Measurements from ENCODE around the gene VWA3B. TPM values are rescaled to one million over a fixed set of nuclear protein-coding genes. Genes with fewer than 3 reads are reported as not detected.
"Not testable (repeated sequence)": the region's sequence is repeated elsewhere in the genome, so short reads cannot be mapped to it uniquely, and the experiment has no call there.

Gene VWA3B
- total RNA-seq, 2 donors from 2014 or later = not detected

- ATAC-seq (no peak), DNase-seq (ENCODE audit: low spot score in 2 of 2) (no peak)
- H3K36me3 Mint-ChIP-seq = peaks cover 13 to 18% of the 10 kb centered on the region in 2 donors
- H3K9me3 Mint-ChIP-seq = peaks cover 4% of the 10 kb centered on the region in 2 donors
- H3K27ac Mint-ChIP-seq = no peak overlapping the region
These were observed 23.8 kb downstream of the VWA3B start for GRCh38 chr2:98110741-98111140.

- DNase-seq (ENCODE audit: low spot score in 2 of 2) = no peak
- peaks cover 4% of the 10 kb centered on the region in 2 donors for H3K9me3 Mint-ChIP-seq
- ATAC-seq = no peak
- H3K36me3 Mint-ChIP-seq = peaks cover 13 to 18% of the 10 kb centered on the region in 2 donors
- no peak overlapping the region for H3K27ac Mint-ChIP-seq
These were observed 27.8 kb downstream of the VWA3B start for GRCh38 chr2:98114643-98115330.

- no peaks in the 10 kb centered on the region for H3K9me3 Mint-ChIP-seq
- no peak overlapping the region for H3K27ac Mint-ChIP-seq
- DNase-seq (ENCODE audit: low spot score in 2 of 2) = no peak
- no peak for ATAC-seq
- peaks cover 6 to 7% of the 10 kb centered on the region in 2 donors for H3K36me3 Mint-ChIP-seq
These were observed 31.2 kb downstream of the VWA3B start for GRCh38 chr2:98118161-98118560.

GRCh38 chr2:98118852-98119251 is 31.9 kb downstream of the VWA3B start:
- ATAC-seq (no peak), DNase-seq (ENCODE audit: low spot score in 2 of 2) (no peak)
- H3K9me3 Mint-ChIP-seq = no peaks in the 10 kb centered on the region
- peaks cover 3 to 4% of the 10 kb centered on the region in 2 donors for H3K36me3 Mint-ChIP-seq
- no peak overlapping the region for H3K27ac Mint-ChIP-seq

- DNase-seq (ENCODE audit: low spot score in 2 of 2) = no peak
- Mint-ChIP-seq H3K27ac (no peak overlapping the region), H3K36me3 (no peaks in the 10 kb centered on the region), H3K9me3 (no peaks in the 10 kb centered on the region)
- no peak for ATAC-seq
These were observed 34.2 kb downstream of the VWA3B start for GRCh38 chr2:98121149-98121548.

- no peak overlapping the region for H3K27ac Mint-ChIP-seq
- H3K9me3 Mint-ChIP-seq = no peaks in the 10 kb centered on the region
These were observed 35.6 kb downstream of the VWA3B start for GRCh38 chr2:98122524-98122923.

GRCh38 chr2:98123286-98123685 is 36.3 kb downstream of the VWA3B start:
- no peaks in the 10 kb centered on the region for H3K9me3 Mint-ChIP-seq
- H3K27ac Mint-ChIP-seq = no peak overlapping the region
- no peaks in the 10 kb centered on the region for H3K36me3 Mint-ChIP-seq
- ATAC-seq (no peak), DNase-seq (ENCODE audit: low spot score in 2 of 2) (no peak)

More at GRCh38 chr2:98122524-98122923, 35.6 kb downstream of the VWA3B start:
- no peaks in the 10 kb centered on the region for H3K36me3 Mint-ChIP-seq
- DNase-seq (ENCODE audit: low spot score in 2 of 2) (no peak), ATAC-seq (no peak)

GRCh38 chr2:98126061-98126460 is 39.1 kb downstream of the VWA3B start:
- ATAC-seq (no peak), DNase-seq (ENCODE audit: low spot score in 2 of 2) (no peak)
- H3K36me3 Mint-ChIP-seq = no peaks in the 10 kb centered on the region

GRCh38 chr2:98127229-98127989 is 40.4 kb downstream of the VWA3B start:
- no peak for DNase-seq (ENCODE audit: low spot score in 2 of 2)
- Mint-ChIP-seq H3K27ac (no peak overlapping the region), H3K36me3 (no peaks in the 10 kb centered on the region), H3K9me3 (no peaks in the 10 kb centered on the region)
- ATAC-seq = no peak

More at GRCh38 chr2:98126061-98126460, 39.1 kb downstream of the VWA3B start:
- H3K9me3 Mint-ChIP-seq = no peaks in the 10 kb centered on the region
- H3K27ac Mint-ChIP-seq = no peak overlapping the region

GRCh38 chr2:98128556-98129109 is 41.7 kb downstream of the VWA3B start:
- Mint-ChIP-seq H3K9me3 (no peaks in the 10 kb centered on the region), H3K36me3 (no peaks in the 10 kb centered on the region), H3K27ac (peak overlapping the region; percentile 40 to 68)
- ATAC-seq = no peak
- no peak for DNase-seq (ENCODE audit: low spot score in 2 of 2)

GRCh38 chr2:98130073-98130472 is 43.1 kb downstream of the VWA3B start:
- H3K27ac Mint-ChIP-seq, ATAC-seq, H3K36me3 Mint-ChIP-seq: not testable (repeated sequence)

GRCh38 chr2:98134172-98135005 is 47.4 kb downstream of the VWA3B start:
- DNase-seq (ENCODE audit: low spot score in 2 of 2) = peak; percentile 35 to 70
- H3K9me3 Mint-ChIP-seq = peaks cover 0 to 8% of the 10 kb centered on the region in 2 donors

More at GRCh38 chr2:98130073-98130472, 43.1 kb downstream of the VWA3B start:
- not testable (repeated sequence) for DNase-seq (ENCODE audit: low spot score in 2 of 2); H3K9me3 Mint-ChIP-seq

GRCh38 chr2:98137196-98137595 is 50.2 kb downstream of the VWA3B start:
- H3K36me3 Mint-ChIP-seq = no peaks in the 10 kb centered on the region
- peaks cover 0 to 8% of the 10 kb centered on the region in 2 donors for H3K9me3 Mint-ChIP-seq
- no peak for DNase-seq (ENCODE audit: low spot score in 2 of 2)
- peak overlapping the region in 1 of 2 donors; percentile 5 for H3K27ac Mint-ChIP-seq
- ATAC-seq = no peak

More at GRCh38 chr2:98134172-98135005, 47.4 kb downstream of the VWA3B start:
- Mint-ChIP-seq H3K36me3 (no peaks in the 10 kb centered on the region), H3K27ac (peak overlapping the region; percentile 53 to 77)
- peak; percentile 96 to 98 for ATAC-seq

GRCh38 chr2:98138978-98139377 is 52.0 kb downstream of the VWA3B start:
- H3K27ac Mint-ChIP-seq; H3K9me3 Mint-ChIP-seq; DNase-seq (ENCODE audit: low spot score in 2 of 2); H3K36me3 Mint-ChIP-seq; ATAC-seq: not testable (repeated sequence)

- Mint-ChIP-seq H3K27ac (no peak overlapping the region), H3K9me3 (peaks cover 0 to 8% of the 10 kb centered on the region in 2 donors), H3K36me3 (no peaks in the 10 kb centered on the region)
- DNase-seq (ENCODE audit: low spot score in 2 of 2) (no peak), ATAC-seq (no peak)
These were observed 53.2 kb downstream of the VWA3B start for GRCh38 chr2:98140210-98140609.

GRCh38 chr2:98142106-98142791 is 55.3 kb downstream of the VWA3B start:
- DNase-seq (ENCODE audit: low spot score in 2 of 2) (no peak), ATAC-seq (no peak)
- H3K9me3 Mint-ChIP-seq = peaks cover 0 to 5% of the 10 kb centered on the region in 2 donors
- peak overlapping the region in 1 of 2 donors; percentile 24 for H3K27ac Mint-ChIP-seq
- peaks cover 0 to 10% of the 10 kb centered on the region in 2 donors for H3K36me3 Mint-ChIP-seq

Measured in activated naive CD4-positive, alpha-beta T cell treated with anti-CD3 and anti-CD28 coated beads, Interleukin-2, amount 50 U/mL, for 72 hours (primary cell).